Transverse colon (tissue), 4 donors: ENCODE results near the gene FUS. TPM values are rescaled to one million over a fixed set of nuclear protein-coding genes. Genes with fewer than 3 reads are reported as not detected.
A peak's percentile ranks its signal among the peaks of the same experiment; 100 is the strongest.

Source experiments
- DNase-seq: peaks from one replicate; pipeline ENCODE4 v3.0.0-alpha.2; 2019
- H3K27ac ChIP-seq, 4 donors: fragments of 200-600 bp; sonication (generic); 2 replicates each; pipeline ENCODE4 v1.5.1; 2016 to 2018; ENCODE audit warnings: inconsistent platforms in 4 of 4
- H3K27me3 ChIP-seq: fragments of 200-600 bp; sonication (generic); 2 replicates; pipeline ENCODE4 v1.5.1; 2017; ENCODE audit warnings: inconsistent platforms
- H3K36me3 ChIP-seq, 4 donors: fragments of 200-600 bp; sonication (generic); 2 replicates each; pipeline ENCODE4 v1.5.1; 2017 to 2019; ENCODE audit warnings: inconsistent platforms in 4 of 4
- H3K4me1 ChIP-seq, 4 donors: fragments of 200-600 bp; sonication (generic); 2 replicates each; pipeline ENCODE4 v1.5.1; 2017 to 2020; ENCODE audit warnings: inconsistent platforms in 4 of 4
- H3K4me3 ChIP-seq, 4 donors: fragments of 200-600 bp; sonication (generic); 1 replicate in 1 of 4; 2 replicates in 3 of 4; pipeline versions ENCODE4 v1.5.1 to v1.6.1; 2017 to 2019; ENCODE audit warnings: inconsistent platforms in 4 of 4
- H3K9me3 ChIP-seq, 2 donors: fragments of 200-600 bp; sonication (generic); 2 replicates each; pipeline ENCODE4 v1.5.1; 2017 to 2019; ENCODE audit warnings: inconsistent platforms in 2 of 2
- EP300 ChIP-seq: sonication (generic); formaldehyde crosslinking; IDR thresholded peaks from one replicate; pipeline ENCODE4 v1.6.1; 2017; ENCODE audit warnings: antibody characterized with exemption, low read depth
- POLR2A ChIP-seq: fragments of 450-650 bp; IDR thresholded peaks from one replicate; pipeline ENCODE4 v1.6.1; 2016; ENCODE audit warnings: antibody characterized with exemption, mild to moderate bottlenecking, moderate library complexity
- POLR2AphosphoS5 ChIP-seq, 3 donors: sonication (generic); formaldehyde crosslinking; IDR thresholded peaks; one replicate each; pipeline ENCODE4 v1.6.1; 2016; ENCODE audit warnings: antibody characterized with exemption in 3 of 3
- WGBS, 2 donors: methylation state at CpG; one replicate each; pipeline ENCODE4 v1.1.5; 2018; ENCODE audit warnings: low coverage in 1 of 2; 5-methylcytosine and 5-hydroxymethylcytosine counted together
- in situ Hi-C, 4 donors: fragments of 200-750 bp; cut with MboI; loops; one replicate each; pipeline versions ENCODE4 v1.15.0 to v1.15.1; 2017; ENCODE audit warnings: low sequenced_read_pairs in 3 of 4, low pct_ligation_motif_present in 1 of 4, low pct_unique_long_range_greater_than_20kb in 1 of 4
- intact Hi-C: fragments of 100-400 bp; cut with DNase I; formaldehyde crosslinking; loops from one replicate; pipeline ENCODE4 v1.15.1; 2023; ENCODE audit warnings: low total_unique reads
- total RNA-seq, 4 donors: library from RNA; depleted of rRNA; stranded (reverse); fragments of >200 nt; gene quantifications; one replicate each; pipeline ENCODE4 v1.1.0, GENCODE V29; 2016
- TF ChIP-seq, protein P1 (sequence below), 5 experiments: fragments of 200-600 bp in 3 of 5; fragments of 450-650 bp in 2 of 5; sonication (generic) in 3 of 5; IDR thresholded peaks; 1 replicate in 2 of 5; 2 replicates in 3 of 5; pipeline ENCODE4 v1.5.1; 2016 to 2017; ENCODE audit warnings: antibody characterized with exemption in 5 of 5, inconsistent platforms in 3 of 5, mild to moderate bottlenecking in 2 of 5, moderate library complexity in 1 of 5

FUS gene
- total RNA-seq, 4 donors from 2014 or later, result 43.6 to 116 (median 59.0) TPM

DNA sequence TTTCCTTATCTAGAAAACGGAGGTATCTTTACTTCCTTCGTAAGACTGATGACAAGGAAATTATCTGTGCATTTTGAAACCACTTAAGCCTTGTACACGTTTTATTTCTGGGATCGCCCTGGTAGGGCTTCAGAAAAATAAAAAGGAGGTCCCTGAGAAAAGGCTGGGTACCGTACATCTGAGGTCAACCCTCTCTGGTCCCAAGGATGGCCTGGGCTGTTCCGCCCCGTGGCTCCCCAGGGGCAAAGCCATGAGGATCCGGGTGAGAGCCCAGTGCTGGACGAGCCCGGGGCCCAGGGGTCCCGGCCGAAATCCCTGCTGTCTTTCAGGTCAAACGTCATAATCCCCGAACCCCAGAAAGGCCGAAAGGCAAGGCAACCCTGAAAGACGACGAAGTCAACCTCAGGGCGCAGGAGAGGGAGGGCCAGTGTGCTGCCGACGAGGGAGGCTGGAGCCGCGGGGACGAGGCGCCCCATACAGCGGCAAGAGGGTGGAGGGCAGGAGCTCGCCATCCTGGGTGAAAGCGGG lies 656 bp upstream of the FUS start:
- WGBS, 2 donors, result 1 to 23% methylated on average over 2 to 27 of the region's 27 CpGs
- intact Hi-C loops, result no loop called here
- Histone ChIP-seq H3K27ac (peak overlapping the region; percentile 96 to 99 (median 98)), H3K4me1 (peaks cover 19 to 41% (median 32%) of the 10 kb centered on the region in 4 donors), H3K36me3 (peaks cover 0 to 19% (median 6%) of the 10 kb centered on the region in 4 donors), H3K9me3 (no peaks in the 10 kb centered on the region), H3K4me3 (peak overlapping the region; percentile 70 to 99 (median 94)), H3K27me3 (no peaks in the 10 kb centered on the region)
- DNase-seq, result no peak
- no peak for TF ChIP-seq POLR2AphosphoS5 (IDR thresholded peaks at IDR 0.05)
- TF ChIP-seq, protein P1, sequence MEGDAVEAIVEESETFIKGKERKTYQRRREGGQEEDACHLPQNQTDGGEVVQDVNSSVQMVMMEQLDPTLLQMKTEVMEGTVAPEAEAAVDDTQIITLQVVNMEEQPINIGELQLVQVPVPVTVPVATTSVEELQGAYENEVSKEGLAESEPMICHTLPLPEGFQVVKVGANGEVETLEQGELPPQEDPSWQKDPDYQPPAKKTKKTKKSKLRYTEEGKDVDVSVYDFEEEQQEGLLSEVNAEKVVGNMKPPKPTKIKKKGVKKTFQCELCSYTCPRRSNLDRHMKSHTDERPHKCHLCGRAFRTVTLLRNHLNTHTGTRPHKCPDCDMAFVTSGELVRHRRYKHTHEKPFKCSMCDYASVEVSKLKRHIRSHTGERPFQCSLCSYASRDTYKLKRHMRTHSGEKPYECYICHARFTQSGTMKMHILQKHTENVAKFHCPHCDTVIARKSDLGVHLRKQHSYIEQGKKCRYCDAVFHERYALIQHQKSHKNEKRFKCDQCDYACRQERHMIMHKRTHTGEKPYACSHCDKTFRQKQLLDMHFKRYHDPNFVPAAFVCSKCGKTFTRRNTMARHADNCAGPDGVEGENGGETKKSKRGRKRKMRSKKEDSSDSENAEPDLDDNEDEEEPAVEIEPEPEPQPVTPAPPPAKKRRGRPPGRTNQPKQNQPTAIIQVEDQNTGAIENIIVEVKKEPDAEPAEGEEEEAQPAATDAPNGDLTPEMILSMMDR (IDR thresholded peaks at IDR 0.05), result no peak
- no peak for TF ChIP-seq POLR2A
- no peak for TF ChIP-seq EP300
- in situ Hi-C loops, result loop anchor here in 1 of 4 donors (25.0 kb wide), 1 partner anchor 258 kb away; the partner anchor contains the start of genes COX6A2 and ZNF843

DNA sequence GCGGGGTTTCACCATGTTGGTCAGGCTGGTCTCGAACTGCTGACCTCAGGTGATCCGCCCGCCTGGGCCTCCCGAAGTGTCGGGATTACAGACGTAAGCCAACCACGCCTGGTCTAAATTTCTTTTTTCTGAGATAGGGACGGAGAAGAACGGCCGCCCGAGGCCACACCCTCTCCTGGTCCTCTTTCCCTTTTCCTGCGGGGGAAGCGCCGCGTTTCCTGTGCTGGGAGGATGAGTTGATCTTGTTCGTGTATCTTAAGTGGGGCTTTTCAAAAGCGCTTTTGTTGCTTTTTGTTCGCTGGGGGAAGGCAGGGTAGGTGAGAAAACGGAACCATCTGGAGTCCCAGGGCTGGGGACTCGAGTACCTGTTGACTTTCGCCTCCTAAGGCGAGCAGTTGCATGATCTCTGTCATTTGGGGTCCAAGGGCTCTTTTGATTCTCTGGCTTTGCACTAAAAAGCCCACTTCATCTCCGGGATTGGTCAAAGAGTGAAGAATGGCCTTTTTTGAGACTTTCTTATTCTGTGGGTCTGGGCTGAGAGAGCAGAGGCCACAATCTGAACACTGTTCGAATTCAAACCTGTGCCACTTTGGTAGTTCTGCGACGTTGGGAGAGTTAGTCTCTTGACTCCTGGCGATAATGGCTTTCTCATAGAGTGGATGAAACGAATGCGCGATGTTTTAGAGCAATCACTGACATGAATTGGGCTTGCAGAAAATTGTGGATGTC lies 1.3 kb downstream of the FUS start:
- peaks cover 19 to 41% (median 32%) of the 10 kb centered on the region in 4 donors for H3K4me1 ChIP-seq
- TF ChIP-seq, protein P1 (IDR thresholded peaks at IDR 0.05), result no peak
- TF ChIP-seq POLR2A, result no peak
- peak overlapping the region; percentile 96 to 99 (median 98) for H3K27ac ChIP-seq
- intact Hi-C loops, result loop anchor here (10.0 kb wide), 1 partner anchor 264 kb away; the partner anchor contains the start of gene ZNF843
- DNase-seq, result peak; percentile 38
- 7 to 9% methylated on average over 11 to 30 of the region's 31 CpGs for WGBS, 2 donors
- peaks cover 0 to 39% (median 14%) of the 10 kb centered on the region in 4 donors for H3K36me3 ChIP-seq
- peak overlapping the region; percentile 70 to 99 (median 94) for H3K4me3 ChIP-seq
- no peaks in the 10 kb centered on the region for H3K9me3 ChIP-seq
- in situ Hi-C loops, result loop anchor here in 1 of 4 donors (25.0 kb wide), 1 partner anchor 256 kb away; the partner anchor contains the start of genes COX6A2 and ZNF843
- no peaks in the 10 kb centered on the region for H3K27me3 ChIP-seq

DNA sequence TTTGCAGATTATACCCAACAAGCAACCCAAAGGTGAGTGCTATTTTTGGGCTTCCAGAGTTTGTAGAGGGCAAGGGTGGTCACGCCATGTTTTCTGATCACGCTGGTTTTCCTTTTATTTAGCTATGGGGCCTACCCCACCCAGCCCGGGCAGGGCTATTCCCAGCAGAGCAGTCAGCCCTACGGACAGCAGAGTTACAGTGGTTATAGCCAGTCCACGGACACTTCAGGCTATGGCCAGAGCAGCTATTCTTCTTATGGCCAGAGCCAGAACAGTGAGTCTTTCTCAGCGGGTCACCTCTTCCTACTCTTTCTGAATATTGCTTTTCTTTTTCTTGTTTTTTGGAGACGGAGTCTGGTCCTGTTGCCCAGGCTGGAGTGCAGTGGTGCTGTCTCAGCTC lies 2.5 kb downstream of the FUS start:
- in situ Hi-C loops, result loop anchor here in 1 of 4 donors (25.0 kb wide), 1 partner anchor 255 kb away; the partner anchor contains the start of genes COX6A2 and ZNF843
- TF ChIP-seq EP300 (no peak), POLR2AphosphoS5 (IDR thresholded peaks at IDR 0.05) (no peak), POLR2A (no peak)
- TF ChIP-seq, protein P1 (IDR thresholded peaks at IDR 0.05), result no peak
- Histone ChIP-seq H3K27ac (peak overlapping the region in 1 of 4 donors; percentile 98), H3K27me3 (no peaks in the 10 kb centered on the region), H3K4me3 (peak overlapping the region in 1 of 4 donors; percentile 93), H3K4me1 (peaks cover 19 to 41% (median 32%) of the 10 kb centered on the region in 4 donors), H3K9me3 (no peaks in the 10 kb centered on the region), H3K36me3 (peaks cover 0 to 50% (median 19%) of the 10 kb centered on the region in 4 donors)
- intact Hi-C loops, result loop anchor here (10.0 kb wide), 1 partner anchor 262 kb away; the partner anchor contains the start of gene ZNF843
- WGBS, 2 donors, result 31 to 45% methylated on average over 2 to 7 of the region's 7 CpGs
- no peak for DNase-seq
